Left ventricle myocardium inferior (tissue), 1 donor: Measurements from ENCODE around the gene ZNF765. TPM values are rescaled to one million over a fixed set of nuclear protein-coding genes. Genes with fewer than 3 reads are reported as not detected.
A peak's percentile ranks its signal among the peaks of the same experiment; 100 is the strongest.
"Not testable (repeated sequence)": the region's sequence is repeated elsewhere in the genome, so short reads cannot be mapped to it uniquely, and the experiment has no call there.

Experiments
- DNase-seq: peaks from one replicate; pipeline ENCODE4 v3.0.0-alpha.2; 2020
- H3K27ac ChIP-seq: fragments of 200-600 bp; replicated peaks from 2 replicates; pipeline ENCODE4 v1.8.0; 2021
- H3K27me3 ChIP-seq: fragments of 200-600 bp; 2 replicates; pipeline ENCODE4 v1.8.0; 2021; ENCODE audit warnings: low read depth
- H3K36me3 ChIP-seq: fragments of 200-600 bp; 2 replicates; pipeline ENCODE4 v1.8.0; 2021
- H3K4me1 ChIP-seq: fragments of 200-600 bp; 2 replicates; pipeline ENCODE4 v1.8.0; 2021
- H3K4me3 ChIP-seq: fragments of 200-600 bp; 2 replicates; pipeline ENCODE4 v1.8.0; 2021; ENCODE audit warnings: mild to moderate bottlenecking, moderate library complexity
- H3K9me3 ChIP-seq: fragments of 200-600 bp; replicated peaks from 2 replicates; pipeline ENCODE4 v1.8.0; 2021
- CTCF ChIP-seq: fragments of 200-600 bp; IDR thresholded peaks from 2 replicates; pipeline ENCODE4 v1.8.0; 2021; ENCODE audit warnings: antibody characterized with exemption, mild to moderate bottlenecking, borderline replicate concordance
- intact Hi-C: fragments of 100-400 bp; cut with micrococcal nuclease; formaldehyde crosslinking; loops from one replicate; pipeline ENCODE4 v1.11.0; 2022
- total RNA-seq: library from RNA; stranded (reverse); fragmentation: NEBNext Ultra II Directional; extraction: Animal tissue kit (Norgen Biotek cat#: 25700); gene quantifications from one replicate; pipeline ENCODE4 v1.2.1, GENCODE V29; 2021
- donor health status: DM: no; HTN: yes; CAD: no; lungs with severe emphysema.

ZNF765 gene
- total RNA-seq, 1 donor from 2014 or later = 4.0 TPM

- no peak for DNase-seq
- intact Hi-C loops = no loop called here
- Histone ChIP-seq H3K27ac (no peak overlapping the region), H3K4me1 (peaks cover 29% of the 10 kb centered on the region), H3K27me3 (no peaks in the 10 kb centered on the region), H3K9me3 (no peaks in the 10 kb centered on the region), H3K36me3 (peaks cover 34% of the 10 kb centered on the region), H3K4me3 (peak overlapping the region; percentile 93)
- no peak for TF ChIP-seq CTCF
Observed at GRCh38 chr19:53396525-53396868, 1.5 kb downstream of the ZNF765 start.

GRCh38 chr19:53397918-53398317, 3.0 kb downstream of the ZNF765 start:
- DNase-seq, intact Hi-C loops, H3K27ac ChIP-seq, H3K27me3 ChIP-seq, H3K9me3 ChIP-seq, H3K4me3 ChIP-seq: not testable (repeated sequence)
- Histone ChIP-seq H3K4me1 (peaks cover 29% of the 10 kb centered on the region), H3K36me3 (peaks cover 48% of the 10 kb centered on the region)

- Histone ChIP-seq H3K27ac (no peak overlapping the region), H3K27me3 (no peaks in the 10 kb centered on the region), H3K9me3 (peaks cover 90% of the 10 kb centered on the region), H3K4me1 (no peaks in the 10 kb centered on the region), H3K36me3 (peaks cover 70% of the 10 kb centered on the region), H3K4me3 (no peak overlapping the region)
- no peak for DNase-seq
- intact Hi-C loops = no loop called here
- no peak for TF ChIP-seq CTCF
Observed at GRCh38 chr19:53409505-53410204, 14.7 kb downstream of the ZNF765 start.

- H3K9me3 ChIP-seq, DNase-seq, H3K27me3 ChIP-seq, H3K4me1 ChIP-seq, H3K4me3 ChIP-seq, intact Hi-C loops, H3K36me3 ChIP-seq, H3K27ac ChIP-seq: not testable (repeated sequence)
Observed at GRCh38 chr19:53420520-53421315, 25.8 kb downstream of the ZNF765 start.

GRCh38 chr19:53422551-53422950, 27.6 kb downstream of the ZNF765 start:
- no peaks in the 10 kb centered on the region for H3K9me3 ChIP-seq
- H3K4me3 ChIP-seq = no peak overlapping the region
- H3K27ac ChIP-seq = no peak overlapping the region
- H3K4me1 ChIP-seq = peaks cover 3% of the 10 kb centered on the region
- no peaks in the 10 kb centered on the region for H3K36me3 ChIP-seq
- TF ChIP-seq CTCF = no peak
- H3K27me3 ChIP-seq = peaks cover 5% of the 10 kb centered on the region
- no peak for DNase-seq
- intact Hi-C loops = no loop called here

GRCh38 chr19:53423074-53423473, 28.1 kb downstream of the ZNF765 start:
- H3K4me3 ChIP-seq, H3K4me1 ChIP-seq, H3K36me3 ChIP-seq, DNase-seq, H3K27me3 ChIP-seq, H3K9me3 ChIP-seq, intact Hi-C loops: not testable (repeated sequence)
- H3K27ac ChIP-seq = peak overlapping the region; percentile 42

- intact Hi-C loops, H3K4me1 ChIP-seq, H3K36me3 ChIP-seq, DNase-seq, H3K27ac ChIP-seq, H3K27me3 ChIP-seq, H3K9me3 ChIP-seq, H3K4me3 ChIP-seq: not testable (repeated sequence)
- peak; percentile 24 for TF ChIP-seq CTCF
Observed at GRCh38 chr19:53423680-53424079, 28.7 kb downstream of the ZNF765 start.
